GM18873 (cell line): Measurements from ENCODE around the gene LARP4B.
"Not testable (repeated sequence)": the region's sequence is repeated elsewhere in the genome, so short reads cannot be mapped to it uniquely, and the experiment has no call there.

Experiments used
- ATAC-seq: cut with Tn5 transposase; IDR thresholded peaks from one replicate; pipeline ENCODE4 v1.9.1; 2021; ENCODE audit warnings: mild to moderate bottlenecking, moderate library complexity, moderate number of reproducible peaks; ENCODE audit not compliant: unreplicated experiment, low FRiP score

Gene LARP4B

DNA sequence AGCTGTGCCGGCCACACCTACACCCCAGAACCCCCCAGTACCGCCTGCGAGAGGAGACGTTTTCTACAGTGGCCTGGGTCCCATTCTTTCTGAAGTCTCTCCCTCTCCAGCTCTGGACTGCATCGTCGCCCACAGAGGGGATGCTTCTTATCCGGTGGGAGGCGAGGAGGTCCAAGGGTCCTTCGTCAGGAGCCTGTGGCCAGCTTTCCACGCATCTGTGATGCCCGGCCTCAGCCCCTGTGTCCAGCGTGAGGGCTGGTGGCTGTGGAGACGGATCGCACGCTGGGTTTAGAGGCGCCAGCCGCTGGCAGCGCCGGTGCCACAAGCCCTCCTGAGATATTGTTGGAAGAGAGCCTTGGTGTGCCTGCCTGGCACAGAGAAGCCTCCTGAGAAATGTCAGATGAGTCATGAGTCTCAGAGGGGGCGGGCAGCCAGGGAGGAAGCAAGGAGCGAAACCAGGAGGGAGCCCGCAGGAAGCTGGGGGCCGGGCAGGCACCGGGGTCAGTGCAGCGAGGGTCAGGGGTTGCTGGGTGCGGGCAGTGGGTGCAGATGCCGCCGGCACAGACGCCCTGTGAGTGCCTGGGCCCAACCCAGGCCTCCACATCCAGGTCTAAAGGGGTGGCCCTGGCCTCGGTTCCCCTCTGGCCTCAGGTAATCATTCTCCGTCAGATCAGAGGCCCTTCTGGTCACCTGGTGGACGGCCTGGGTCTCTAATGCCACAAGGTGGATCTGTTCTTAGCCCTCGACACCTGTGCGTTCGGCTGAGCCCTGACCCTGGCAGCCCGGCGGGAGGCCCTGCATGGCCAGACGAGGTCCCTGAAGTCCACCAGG lies 156.0 kb downstream of the LARP4B start:
- no peak for ATAC-seq

DNA sequence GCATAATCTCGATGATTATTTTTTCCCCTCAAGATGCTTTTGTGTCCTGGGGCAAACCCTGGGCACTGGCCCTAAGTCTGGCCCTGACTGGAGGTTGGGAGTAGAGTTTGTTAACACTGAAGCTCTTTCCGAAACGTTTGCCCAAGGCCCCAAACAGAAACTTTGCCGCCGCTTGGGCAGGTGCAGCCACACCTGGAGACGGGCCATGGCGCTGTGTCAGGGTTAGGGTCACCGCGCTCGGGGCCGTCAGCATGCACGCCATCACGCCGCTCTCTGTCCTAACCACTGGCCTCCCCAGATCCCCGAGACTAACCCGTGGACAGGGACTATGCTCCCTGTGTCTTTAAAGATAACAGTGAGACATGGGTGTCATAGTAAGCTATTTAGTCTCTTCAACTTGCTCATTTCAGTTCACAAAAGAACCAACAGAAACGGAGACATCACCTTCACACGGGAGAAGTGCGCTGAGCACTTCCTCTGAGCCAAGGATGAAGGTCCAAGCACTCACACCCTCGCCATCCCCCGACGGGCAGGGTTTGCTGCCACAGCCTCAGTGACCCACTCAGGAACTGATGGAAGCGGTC lies 156.8 kb downstream of the LARP4B start:
- no peak for ATAC-seq

- ATAC-seq, result no peak
These were observed 157.3 kb downstream of the LARP4B start for GRCh38 chr10:774223-774622.

GRCh38 chr10:773562-774161 lies 157.8 kb downstream of the LARP4B start:
- no peak for ATAC-seq

- no peak for ATAC-seq
These were observed 159.3 kb downstream of the LARP4B start for GRCh38 chr10:772227-772637.

GRCh38 chr10:771647-772046 lies 159.9 kb downstream of the LARP4B start:
- no peak for ATAC-seq

GRCh38 chr10:770975-771374 lies 160.5 kb downstream of the LARP4B start:
- no peak for ATAC-seq

GRCh38 chr10:770048-770712 lies 161.3 kb downstream of the LARP4B start:
- not testable (repeated sequence) for ATAC-seq

DNA sequence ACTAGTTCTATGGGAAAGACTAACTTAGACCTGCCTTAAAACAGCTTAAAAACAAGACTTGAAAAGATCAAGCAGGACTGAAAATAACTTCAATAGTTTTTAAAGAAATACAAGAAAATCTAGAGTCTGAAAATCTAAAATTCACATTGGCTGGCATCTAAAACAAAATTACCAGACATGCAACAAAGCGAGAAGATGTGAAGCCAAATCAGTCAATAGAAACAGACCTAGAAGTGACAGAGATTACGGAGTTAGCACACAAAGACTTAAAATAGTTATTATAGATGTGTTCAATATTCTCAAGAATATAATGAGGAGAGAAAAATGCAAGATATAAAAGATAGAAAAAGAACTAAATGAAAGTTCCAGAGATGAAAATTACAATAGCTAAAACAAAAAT lies 163.7 kb downstream of the LARP4B start:
- no peak for ATAC-seq

DNA sequence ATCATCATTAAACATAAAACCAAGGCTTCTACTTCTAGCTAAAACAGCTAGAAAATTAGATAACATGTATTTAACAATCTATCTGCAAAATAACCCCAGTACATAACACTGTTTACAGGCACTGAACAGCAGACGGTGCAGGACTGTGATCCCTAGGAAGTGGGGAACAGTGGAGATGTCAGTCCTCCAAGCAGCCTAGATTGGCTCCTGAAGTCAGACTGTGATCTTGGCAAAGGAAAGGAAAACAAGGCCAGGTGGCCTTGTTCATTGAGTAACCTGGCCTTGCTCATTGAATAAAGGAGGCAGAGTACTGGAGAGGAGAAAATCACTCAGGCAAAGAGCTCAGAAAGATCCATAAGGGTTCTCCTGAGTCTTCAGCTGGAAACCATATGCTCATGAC lies 164.3 kb downstream of the LARP4B start:
- no peak for ATAC-seq

DNA sequence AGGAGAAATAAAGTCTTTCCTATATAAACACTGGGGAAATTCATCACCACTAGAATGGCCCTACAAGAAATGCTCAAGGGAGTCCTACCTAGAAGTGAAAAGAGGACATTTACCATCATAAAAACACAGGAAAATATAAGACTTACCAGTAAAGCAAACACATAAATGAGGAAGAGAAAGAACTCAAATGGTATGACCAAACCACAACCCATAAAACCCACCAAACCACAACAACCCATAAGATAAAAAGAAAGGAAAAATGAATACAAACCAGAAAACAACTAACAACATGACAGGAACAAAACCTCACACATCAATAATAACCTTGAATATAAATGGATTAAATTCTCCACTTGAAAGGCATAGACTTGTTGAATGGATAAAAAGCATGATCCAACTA lies 170.1 kb downstream of the LARP4B start:
- ATAC-seq, result no peak

DNA sequence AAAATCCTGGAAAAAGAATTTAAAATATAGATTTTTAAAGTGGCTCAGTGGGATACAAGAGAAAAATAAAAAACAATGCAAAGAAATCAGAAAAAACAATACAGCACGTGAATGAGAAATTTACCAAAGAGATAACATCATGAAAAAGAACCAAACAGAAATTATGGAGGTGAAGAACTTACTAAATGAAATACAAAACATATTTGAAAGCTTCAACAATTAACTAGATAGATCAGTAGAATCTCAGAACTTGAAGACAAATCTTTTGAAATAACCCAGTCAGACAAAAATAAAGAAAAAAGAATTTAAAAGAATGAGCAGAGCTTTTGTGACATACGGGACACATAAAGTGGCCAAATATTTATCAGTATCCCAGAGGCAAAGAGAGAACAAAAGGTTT lies 170.9 kb downstream of the LARP4B start:
- ATAC-seq, result no peak

DNA sequence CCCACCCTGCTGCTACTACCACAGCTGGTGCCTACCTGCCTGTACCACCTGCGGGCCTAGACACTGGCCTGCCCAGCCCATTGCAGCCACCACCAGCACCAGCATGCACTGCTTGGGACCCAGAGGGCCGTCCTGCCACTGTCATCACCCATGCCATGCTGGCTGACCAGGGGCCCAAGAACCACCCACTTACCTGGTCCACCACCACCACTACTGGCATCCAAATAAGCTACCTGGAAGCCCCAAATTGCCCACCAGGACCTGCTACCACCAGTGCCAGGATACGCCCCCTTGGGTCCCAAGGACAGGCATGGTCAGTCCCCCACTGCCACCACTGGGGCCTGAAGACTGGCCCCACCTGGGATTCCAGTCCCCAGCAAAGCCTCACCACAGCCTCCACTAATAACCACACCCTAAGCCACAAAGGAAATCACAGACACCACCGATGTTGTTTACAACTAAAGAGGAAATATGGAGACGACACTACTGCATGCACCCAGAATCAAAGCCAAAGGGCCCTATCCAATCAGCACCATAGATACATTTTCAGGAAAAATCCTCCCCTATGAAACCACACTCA lies 171.5 kb downstream of the LARP4B start:
- ATAC-seq, result no peak
